ENCODE measurements around the gene RCSD1.

Gene RCSD1

DNA sequence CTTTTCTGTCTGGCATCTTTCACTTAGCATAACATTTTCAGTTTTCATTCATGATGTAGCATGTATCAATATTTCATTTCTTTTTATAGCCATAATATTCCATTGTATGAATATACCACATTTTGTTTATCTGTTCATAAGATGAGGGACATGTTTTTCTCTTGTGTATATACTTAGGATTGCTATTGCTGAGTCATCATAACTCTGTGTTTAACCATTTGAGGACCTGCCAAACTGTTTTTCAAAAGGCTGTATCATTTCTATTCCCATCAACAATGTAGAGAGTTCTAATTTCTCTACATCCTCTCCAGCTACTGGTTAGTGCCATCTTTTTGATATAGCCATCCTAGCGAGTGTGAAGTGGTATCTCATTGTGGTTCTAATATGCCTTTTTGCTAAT lies 118.0 kb downstream of the RCSD1 start:
- no peak for DNase-seq

DNA sequence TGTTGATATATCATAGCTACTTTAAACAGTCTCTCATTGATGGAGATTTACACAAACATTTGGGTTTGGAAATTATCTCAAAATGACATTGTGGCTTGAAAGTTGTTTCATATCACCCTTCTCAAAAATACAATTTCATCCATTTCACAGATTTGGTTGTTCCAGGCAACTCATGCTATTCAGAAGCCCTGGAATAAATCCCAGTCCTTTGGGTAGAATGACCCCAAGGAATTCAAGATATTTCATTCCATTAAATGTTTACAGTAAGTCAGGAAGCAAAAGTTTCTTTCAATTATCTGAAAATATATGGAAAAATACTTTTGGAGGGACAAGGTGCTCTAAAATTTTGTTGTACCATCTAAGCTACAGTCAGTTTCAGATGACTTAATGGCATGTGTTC lies 118.9 kb downstream of the RCSD1 start:
- DNase-seq, result no peak

DNA sequence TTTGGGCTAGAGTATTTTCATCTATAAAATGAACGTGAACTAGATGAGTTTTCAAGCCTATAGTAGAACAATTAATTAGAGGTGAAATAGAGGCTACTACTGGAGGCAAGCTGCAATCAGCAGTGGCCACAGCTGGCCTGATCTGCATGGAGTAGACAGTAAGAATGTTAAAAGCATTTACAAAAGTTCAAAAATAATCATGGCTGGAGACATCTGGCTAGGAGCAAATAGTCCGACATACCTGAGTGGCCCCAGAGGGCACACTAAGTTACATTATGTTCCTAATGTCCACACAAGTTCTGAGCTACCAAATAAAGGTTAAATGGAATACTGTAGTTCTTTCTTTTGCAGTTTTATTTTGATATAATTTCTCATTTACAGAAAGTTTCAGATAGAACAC lies 119.7 kb downstream of the RCSD1 start:
- no peak for DNase-seq

DNA sequence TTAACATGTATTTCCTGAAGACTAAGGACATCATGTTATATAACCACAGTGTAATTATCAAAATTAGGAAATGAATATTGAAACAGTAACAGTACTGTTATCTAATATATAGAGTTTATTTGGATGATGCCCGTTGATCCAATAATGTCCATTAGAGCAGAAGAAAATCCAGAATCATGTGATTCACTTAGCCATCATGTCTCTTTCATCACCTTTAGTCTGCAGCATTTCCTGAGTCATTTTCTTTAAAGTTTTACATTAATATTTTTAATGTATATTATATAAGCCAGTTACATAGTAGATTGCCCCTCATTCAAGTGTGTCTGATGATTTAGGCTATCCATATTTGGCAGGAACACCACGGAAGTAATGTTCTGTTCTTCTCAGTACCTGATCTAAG lies 120.6 kb downstream of the RCSD1 start:
- DNase-seq, result no peak

DNA sequence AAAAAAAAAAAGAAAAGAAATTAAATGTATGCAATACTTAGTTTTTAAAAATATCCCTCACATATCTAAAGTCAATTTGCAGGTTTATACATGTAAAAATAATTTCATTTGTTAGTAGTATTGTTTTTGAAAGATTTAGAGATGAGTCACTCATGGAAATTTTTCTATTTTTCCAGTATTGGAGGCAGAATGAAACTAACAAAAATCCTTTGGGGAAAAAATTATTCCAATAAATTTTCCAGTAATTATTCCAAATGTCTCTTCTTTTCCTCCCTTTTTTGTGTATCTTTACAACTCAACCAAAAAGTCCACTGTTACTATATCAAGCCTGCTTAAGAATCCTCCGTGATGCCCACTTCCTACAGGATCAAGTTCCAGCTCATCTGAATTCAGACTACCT lies 121.6 kb downstream of the RCSD1 start:
- no peak for DNase-seq

DNA sequence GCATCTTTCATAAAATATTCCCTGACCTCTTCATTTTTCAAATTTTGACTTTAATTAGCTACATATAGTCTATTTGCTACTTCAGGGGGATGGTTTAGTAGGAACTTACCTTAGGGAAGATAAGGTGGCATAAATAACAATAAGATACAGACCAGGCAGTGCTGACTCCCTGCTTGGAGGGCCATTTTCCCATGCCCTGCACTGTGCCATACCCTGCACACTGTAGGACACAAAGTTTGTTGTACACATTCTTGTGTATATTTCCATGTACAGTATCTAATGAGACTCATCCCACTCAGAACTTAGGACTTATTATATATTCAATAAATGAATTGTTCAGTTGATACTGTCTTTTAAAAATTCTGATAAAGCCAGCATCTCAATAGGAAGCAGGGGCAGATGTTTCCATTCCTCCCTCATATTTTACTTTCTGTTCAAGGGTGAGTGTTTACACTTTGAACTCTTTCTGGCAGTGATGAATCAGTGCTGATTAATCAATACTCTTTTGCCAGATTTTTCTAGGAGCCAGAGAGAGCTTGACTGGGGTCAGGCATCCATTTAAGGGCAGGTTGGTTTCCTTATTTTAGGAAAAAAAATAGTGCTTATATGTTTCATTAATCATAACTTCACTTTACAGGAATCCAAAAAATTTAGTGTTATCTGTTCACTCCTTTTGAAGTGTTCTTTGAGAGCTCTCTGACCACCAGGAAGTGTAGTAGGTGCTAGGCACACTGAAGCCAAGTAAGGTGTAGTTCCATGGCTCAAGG lies 122.4 kb downstream of the RCSD1 start:
- no peak for DNase-seq

DNA sequence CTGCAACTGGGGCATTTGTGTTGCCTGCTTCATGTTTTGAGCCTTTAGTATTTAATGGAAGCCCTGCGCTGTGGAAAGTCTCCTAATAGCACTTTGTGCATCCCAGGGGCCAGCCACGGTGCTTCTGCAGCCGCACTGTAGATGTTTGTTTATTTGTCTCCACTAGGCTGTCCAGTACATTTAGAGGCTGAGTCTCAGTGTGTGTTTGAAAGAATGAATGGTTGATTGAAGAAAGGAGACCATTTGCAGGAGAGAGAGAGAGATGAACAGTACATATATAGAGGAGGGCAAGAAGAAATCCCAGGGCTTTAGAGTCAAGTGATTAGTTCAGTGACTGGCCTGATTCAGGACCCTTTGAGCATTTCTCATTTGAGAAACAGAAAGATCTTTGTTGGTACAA lies 125.6 kb downstream of the RCSD1 start:
- DNase-seq, result no peak
